DMS 273 (cell line): ENCODE measurements around the gene PDGFC.

Experiments used
- DNase-seq: peaks from one replicate; lab custom pipeline; 2025; ENCODE audit not compliant: unreplicated experiment; lab: John Stamatoyannopoulos, UW

Gene PDGFC

GRCh38 chr4:156756118-156756517 lies 215.5 kb downstream of the PDGFC start:
- no peak for DNase-seq

GRCh38 chr4:156754832-156755570 lies 216.6 kb downstream of the PDGFC start:
- DNase-seq: no peak

DNA sequence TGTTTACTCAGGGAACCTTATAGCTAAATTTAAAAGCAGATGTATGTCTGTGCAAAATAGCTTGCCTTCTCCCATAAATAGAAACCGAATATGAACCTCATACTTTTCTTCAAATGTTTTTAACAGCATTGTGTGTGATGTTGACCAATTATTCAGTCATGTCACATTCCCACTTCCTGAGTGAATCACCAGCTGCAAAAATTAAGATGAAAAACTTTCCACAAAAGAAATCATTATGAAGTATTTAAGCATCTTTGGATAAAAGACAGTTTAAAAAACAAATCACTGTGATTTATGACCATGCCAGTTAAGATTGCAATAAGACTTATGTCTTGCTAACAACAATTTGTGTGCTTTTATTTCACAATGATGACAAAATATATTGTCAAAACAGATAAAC lies 220.1 kb downstream of the PDGFC start:
- no peak for DNase-seq

GRCh38 chr4:156749426-156750403 lies 221.9 kb downstream of the PDGFC start:
- DNase-seq: no peak

GRCh38 chr4:156746111-156746510 lies 225.5 kb downstream of the PDGFC start:
- DNase-seq: no peak

- DNase-seq: no peak
Measured at GRCh38 chr4:156738766-156739165, 232.8 kb downstream of the PDGFC start.

DNA sequence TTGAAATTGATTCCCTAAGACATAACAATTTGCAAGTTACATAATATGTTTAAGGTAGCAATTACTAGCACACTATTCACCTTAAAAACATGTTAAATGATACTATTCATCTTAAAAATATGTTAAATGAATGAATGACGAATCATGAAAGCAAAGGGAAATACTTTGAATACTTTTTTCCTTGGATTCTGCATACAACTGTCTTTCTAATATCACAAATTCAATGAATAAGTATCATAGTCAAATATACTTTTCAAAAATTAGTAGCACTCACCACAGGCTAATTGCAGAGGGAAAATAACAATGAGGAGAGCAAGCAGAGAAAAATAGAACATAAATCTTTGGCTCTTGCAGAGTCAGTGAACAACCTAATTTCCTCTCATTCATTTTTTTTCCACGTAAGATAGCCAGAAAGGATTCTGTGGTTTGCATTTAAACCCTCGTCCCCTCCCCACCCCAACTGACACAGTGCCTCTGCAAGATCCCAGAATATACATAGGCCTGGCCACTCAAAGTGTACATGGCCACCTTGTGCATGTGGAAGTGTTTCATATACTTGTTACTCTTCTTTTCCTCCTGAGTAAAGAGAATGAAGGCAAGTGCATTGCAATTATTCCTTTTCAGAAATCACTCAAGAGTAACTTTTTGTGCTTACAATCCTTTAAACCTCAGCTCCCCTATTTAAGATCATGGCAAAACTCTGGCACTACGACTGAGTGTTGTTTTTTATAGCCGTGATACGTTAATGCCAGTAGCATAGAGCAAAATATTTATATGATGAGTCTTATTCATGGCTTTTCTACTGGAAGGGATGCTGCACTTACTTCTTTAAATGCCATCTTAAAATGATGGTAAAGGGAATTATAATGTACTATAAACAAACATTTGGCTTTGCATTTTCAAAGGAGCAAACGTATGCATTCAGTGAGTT lies 236.4 kb downstream of the PDGFC start:
- no peak for DNase-seq

DNA sequence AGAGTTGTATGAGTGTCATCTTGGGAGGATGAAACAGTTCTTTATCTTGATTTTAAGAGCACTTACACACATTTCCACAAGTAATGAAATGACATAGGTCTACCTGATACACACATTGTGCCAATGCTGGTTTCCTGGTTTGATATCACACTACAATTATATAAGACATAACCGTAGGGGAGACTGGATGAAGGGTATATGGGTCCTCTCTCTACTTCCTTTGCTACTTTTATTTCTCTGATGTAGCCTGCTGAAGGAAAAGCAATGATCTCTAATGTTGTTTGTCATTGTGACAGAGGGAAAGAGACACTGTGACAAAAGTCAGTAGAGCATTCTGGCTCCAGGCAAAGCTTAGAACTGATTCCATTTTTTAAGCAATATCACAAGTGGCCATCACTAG lies 238.0 kb downstream of the PDGFC start:
- no peak for DNase-seq

- no peak for DNase-seq
Measured at GRCh38 chr4:156732634-156733033, 239.0 kb downstream of the PDGFC start.

GRCh38 chr4:156729416-156729815 lies 242.2 kb downstream of the PDGFC start:
- no peak for DNase-seq

GRCh38 chr4:156725257-156725656 lies 246.3 kb downstream of the PDGFC start:
- DNase-seq: no peak

- DNase-seq: no peak
Measured at GRCh38 chr4:156723951-156724668, 247.5 kb downstream of the PDGFC start.

DNA sequence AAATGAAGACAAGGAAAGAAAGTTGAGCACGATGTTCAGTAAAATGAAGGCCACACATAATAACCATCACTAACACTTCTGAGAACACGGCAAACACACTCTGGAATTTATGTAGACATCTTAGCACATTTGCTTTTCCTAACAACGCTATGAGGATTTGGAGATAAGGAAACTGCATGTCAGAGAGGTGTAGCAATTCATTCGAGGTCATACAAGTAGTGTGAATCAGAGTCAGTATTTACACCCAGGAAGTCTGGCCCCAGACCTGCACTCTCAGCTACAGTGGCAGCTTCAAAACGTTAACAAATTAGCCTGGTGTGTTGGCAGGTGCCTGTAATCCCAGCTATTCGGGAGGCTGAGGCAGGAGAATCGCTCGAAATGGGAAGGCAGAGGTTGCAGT lies 253.4 kb downstream of the PDGFC start:
- DNase-seq: no peak

- no peak for DNase-seq
Measured at GRCh38 chr4:156711193-156711590, 260.4 kb downstream of the PDGFC start.
